ENCODE results near the gene BATF3.
"Not testable (repeated sequence)": the region's sequence is repeated elsewhere in the genome, so short reads cannot be mapped to it uniquely, and the experiment has no call there.

BATF3 gene

GRCh38 chr1:212669102-212669501, 30.5 kb downstream of the BATF3 start:
- DNase-seq (ENCODE audit: low read depth): no peak
- no peak for TF ChIP-seq CTCF (IDR thresholded peaks at IDR 0.05; ENCODE audit: control insufficient read depth, extremely low read depth, insufficient read depth)
- no peak overlapping the region for H3K4me3 ChIP-seq (ENCODE audit: low read depth, low read length)

- no peak overlapping the region for H3K4me3 ChIP-seq (ENCODE audit: low read depth, low read length)
- DNase-seq (ENCODE audit: low read depth): no peak
- no peak for TF ChIP-seq CTCF (IDR thresholded peaks at IDR 0.05; ENCODE audit: control insufficient read depth, extremely low read depth, insufficient read depth)
Observed at GRCh38 chr1:212668477-212668876, 31.2 kb downstream of the BATF3 start.

- no peak overlapping the region for H3K4me3 ChIP-seq (ENCODE audit: low read depth, low read length)
- no peak for TF ChIP-seq CTCF (IDR thresholded peaks at IDR 0.05; ENCODE audit: control insufficient read depth, extremely low read depth, insufficient read depth)
- no peak for DNase-seq (ENCODE audit: low read depth)
Observed at GRCh38 chr1:212667223-212668139, 32.2 kb downstream of the BATF3 start.

- TF ChIP-seq CTCF (IDR thresholded peaks at IDR 0.05; ENCODE audit: control insufficient read depth, extremely low read depth, insufficient read depth): no peak
- DNase-seq (ENCODE audit: low read depth): no peak
- no peak overlapping the region for H3K4me3 ChIP-seq (ENCODE audit: low read depth, low read length)
Observed at GRCh38 chr1:212666116-212666775, 33.4 kb downstream of the BATF3 start.

GRCh38 chr1:212665241-212666115, 34.2 kb downstream of the BATF3 start:
- TF ChIP-seq CTCF (IDR thresholded peaks at IDR 0.05; ENCODE audit: control insufficient read depth, extremely low read depth, insufficient read depth): peak; percentile 100
- peak; percentile 46 for DNase-seq (ENCODE audit: low read depth)

GRCh38 chr1:212664409-212665199, 35.0 kb downstream of the BATF3 start:
- no peak overlapping the region for H3K4me3 ChIP-seq (ENCODE audit: low read depth, low read length)
- no peak for DNase-seq (ENCODE audit: low read depth)
- TF ChIP-seq CTCF (IDR thresholded peaks at IDR 0.05; ENCODE audit: control insufficient read depth, extremely low read depth, insufficient read depth): no peak

More at GRCh38 chr1:212665241-212666115, 34.2 kb downstream of the BATF3 start:
- H3K4me3 ChIP-seq (ENCODE audit: low read depth, low read length): peak overlapping the region; percentile 61

- not testable (repeated sequence) for DNase-seq (ENCODE audit: low read depth); H3K4me3 ChIP-seq (ENCODE audit: low read depth, low read length)
Observed at GRCh38 chr1:212658250-212658649, 41.4 kb downstream of the BATF3 start.

Measured in LNCaP clone FGC (cell line).